GM19035 (cell line): ENCODE results near the gene POFUT2.

ENCODE experiments used
- ATAC-seq: cut with Tn5 transposase; IDR thresholded peaks from one replicate; pipeline ENCODE4 v1.9.1; 2021; ENCODE audit not compliant: unreplicated experiment

POFUT2 gene

DNA sequence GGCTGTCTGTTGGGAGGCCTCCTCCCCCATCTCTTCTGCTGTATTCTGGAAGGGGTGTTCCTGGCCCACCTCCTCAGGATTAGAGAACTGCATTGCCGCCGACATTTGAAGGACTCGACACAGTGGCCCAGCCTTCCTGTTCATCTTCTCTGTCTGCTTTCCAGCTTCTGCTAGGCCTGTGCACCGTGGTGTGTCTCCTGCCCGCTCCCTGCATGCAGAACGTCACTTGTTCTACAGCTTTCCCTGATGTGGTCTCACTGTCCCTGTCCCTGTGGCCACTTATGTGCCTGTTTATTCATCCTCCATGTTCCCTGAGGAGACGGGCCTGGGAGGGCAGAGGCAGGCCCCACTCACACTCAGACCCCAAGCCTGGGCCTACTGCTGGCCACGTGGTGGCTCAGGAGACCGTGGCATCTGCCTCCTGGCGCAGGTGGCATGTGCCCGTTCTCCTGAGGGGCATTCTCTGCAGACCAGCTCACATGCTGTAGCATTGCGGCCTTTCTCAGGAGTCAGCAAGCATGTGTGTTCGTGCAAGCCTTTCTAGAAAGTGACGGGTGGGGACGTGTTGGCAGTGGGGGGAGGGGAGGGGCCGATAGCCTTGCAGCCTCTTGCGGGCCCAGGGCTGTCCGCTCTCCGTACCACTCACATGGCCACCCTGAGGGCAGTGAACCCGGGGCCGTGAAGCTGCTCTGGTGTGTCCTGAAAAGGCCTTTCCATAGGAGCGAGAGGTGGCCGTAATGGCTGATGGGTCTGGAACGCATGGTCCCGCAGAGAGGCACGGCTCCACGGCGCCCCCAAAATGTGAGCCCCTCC is 35.9 kb downstream of the POFUT2 start:
- no peak for ATAC-seq

DNA sequence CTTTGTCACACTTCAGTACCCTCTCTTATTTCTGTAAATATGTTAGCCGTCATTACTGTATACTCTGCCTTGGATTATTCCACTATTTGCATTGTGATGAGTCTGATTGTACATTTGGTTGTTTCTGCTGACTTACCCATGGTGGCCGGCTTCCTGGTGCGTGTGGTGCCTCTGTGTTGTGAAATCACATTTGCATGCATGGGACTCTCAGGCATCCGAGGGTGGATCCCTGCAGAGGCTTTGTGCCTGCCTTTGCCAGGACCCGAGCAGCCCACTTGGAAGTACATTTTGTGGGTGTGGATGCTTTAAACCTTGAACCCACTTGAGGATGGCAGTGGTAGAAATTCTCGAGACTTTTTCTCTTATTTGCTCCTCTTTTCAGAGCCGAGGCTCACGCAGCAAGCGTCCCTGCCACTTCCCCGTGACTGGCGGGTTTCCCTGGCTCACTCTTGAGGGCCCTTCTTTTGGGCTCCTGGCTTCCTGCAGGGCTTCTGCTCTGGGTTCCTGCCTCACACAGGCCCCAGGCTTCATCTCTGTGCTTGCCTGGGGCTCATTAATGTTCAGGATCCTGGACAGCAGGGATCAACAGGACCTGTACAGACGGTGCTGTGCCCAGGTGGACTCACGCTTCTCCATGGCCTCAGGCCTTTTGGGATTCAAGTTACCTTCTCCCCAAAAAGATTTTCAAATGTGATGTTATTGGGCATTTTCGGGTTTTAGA is 36.6 kb downstream of the POFUT2 start:
- ATAC-seq: no peak

DNA sequence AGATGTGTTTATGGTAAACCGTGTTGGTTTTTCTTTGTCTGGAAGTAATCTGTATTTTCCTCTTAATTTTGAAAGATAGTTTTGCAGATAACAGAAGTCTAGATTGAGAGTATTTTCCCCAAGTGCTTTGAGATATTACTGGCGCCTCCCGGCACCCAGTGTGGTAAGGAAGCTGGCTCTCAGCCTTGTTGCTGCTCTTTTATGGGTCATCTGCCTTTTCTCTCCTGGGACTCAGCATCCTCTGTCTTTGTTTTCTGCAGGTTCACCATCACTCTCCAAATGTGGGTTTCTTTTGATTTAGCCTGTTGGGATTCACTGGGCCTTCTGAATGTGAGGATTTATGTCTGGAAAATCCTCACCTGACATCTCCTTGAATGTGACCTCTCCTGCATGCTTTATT is 37.4 kb downstream of the POFUT2 start:
- ATAC-seq: no peak

DNA sequence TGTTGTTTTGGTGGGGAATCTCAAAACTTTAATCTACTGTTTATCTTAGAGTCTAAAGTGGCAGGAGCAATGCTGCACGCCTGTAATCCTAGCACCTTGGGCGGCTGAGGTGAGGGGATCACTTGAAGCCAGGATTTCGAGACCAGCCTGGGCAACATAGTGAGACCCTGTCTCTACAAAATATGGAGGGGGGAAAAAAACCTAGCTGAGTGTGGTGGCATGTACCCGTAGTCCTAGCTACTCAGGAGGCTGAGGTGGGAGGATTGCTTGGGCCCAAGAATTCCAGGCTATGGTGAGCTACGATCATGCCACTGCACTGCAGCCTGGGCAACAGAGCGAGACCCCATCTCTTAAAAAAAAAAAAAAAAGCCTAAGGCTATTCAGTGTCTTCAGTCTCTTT is 38.1 kb downstream of the POFUT2 start:
- no peak for ATAC-seq

DNA sequence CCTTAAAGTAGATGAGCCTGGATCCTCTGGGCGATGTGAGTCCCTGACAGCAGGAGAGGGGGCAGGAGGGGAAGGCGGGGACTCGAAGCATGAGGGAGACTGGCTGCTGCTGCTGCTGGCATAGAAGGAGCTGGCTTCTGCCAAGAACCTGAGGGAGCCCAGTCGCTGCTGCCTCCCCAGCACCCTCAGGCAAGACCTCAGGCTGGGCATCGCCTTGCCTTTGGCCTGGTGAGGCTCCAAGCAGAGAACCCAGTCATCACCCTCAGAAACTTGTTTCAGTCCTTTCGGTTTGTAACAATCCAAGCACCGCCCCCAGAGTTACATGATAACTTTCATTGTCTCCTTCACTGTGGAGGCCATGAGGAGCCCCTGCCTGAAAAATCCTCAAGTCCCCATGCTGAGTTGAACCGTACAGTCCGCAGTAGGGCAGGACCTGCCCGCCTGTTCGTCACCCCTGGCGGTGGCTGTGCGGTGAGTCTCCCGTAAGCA is 38.8 kb downstream of the POFUT2 start:
- no peak for ATAC-seq

DNA sequence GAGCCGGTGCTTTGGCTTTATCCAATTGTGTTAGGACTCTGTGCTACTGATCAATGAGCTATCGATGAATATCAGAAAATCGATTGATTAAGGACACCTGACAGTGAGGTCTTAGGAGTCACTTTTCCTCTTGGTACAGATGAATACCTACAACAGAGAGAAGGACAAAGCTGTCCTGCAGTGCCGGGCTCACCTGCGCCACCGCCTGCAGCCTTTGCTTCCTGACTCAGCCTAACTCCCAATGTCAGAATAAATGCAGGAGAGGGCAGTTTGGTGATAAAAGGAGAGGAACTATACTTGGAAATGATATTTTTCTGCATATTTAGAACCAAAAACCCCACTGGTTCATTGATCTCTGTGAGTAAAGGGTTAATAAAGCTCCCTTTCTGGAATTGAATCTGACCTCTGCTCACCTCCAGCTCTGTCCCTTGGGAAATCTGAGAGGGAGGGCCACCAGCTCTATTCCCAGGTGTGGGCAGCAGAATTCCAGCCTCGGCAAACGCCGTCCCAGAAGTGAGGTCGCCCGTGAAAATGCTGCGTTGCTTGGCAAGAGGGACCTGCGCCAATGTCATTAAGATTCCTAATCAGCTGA is 39.3 kb downstream of the POFUT2 start:
- no peak for ATAC-seq

DNA sequence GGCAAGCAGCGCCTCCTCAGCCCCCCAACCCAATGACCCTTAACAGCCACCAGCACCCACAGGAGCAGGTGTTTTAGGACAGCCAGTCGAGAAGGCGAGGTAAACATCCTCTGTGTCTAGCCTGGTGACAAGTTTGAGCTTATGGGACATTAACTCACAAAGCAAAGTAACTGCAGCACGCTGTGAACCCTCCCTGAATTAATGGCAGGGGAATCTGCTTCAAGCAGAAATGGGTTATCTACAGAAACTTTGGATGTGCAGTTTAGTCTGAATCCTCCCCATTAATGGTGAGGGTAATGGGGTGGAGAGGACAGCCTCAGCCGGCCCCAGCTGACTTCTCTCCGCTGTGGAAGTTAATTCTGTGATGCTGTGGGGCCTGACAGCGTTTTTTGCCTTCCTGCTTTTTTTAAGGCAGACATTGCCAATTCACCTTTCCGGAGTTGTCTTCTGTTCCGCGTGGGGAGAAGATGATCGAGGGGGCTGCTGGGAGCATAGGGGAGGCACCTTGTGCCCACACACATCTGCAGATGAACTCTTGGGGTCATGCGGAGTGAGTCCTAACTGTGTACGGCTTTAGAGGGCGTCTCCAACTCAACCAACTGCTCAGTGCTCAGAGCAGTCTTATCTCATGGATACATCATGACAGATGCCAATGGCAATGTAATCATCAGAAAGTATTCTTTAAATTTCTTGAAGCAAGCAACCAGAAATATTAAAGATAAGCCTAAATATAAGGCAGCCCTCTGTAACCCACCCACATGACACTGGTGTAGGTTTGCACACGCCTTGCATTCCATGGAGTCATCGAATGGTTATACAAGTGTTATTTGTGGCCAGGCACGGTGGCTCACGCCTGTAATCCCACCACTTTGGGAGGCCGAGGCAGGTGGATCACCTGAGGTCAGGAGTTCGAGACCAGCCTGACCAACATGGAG is 41.0 kb downstream of the POFUT2 start:
- no peak for ATAC-seq

DNA sequence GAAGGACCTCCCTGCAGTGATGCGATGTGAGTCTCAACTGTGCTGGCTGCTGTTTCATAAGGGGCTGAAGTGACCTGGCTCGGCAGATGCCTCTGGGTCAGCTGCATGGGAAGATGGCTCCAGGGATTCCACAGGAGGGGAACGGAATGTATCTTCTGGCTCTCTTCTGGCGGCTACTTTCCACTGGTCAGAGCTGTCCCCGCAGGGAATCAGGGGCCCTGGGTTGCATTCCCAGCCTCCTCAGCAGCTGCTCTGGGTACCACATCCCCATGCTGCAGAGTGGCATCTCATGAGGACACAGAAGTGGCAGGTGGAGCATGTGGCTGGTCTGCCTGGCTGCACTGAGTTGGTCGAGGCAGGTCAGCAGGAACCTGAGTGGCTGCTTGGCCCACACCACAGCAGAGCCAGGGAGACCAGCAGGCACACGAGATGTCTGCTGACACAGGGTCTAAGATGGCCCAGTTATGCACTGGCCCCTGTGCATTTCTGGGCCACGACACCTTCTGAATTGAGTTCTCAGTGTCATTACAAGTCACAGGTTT is 42.8 kb downstream of the POFUT2 start:
- no peak for ATAC-seq

DNA sequence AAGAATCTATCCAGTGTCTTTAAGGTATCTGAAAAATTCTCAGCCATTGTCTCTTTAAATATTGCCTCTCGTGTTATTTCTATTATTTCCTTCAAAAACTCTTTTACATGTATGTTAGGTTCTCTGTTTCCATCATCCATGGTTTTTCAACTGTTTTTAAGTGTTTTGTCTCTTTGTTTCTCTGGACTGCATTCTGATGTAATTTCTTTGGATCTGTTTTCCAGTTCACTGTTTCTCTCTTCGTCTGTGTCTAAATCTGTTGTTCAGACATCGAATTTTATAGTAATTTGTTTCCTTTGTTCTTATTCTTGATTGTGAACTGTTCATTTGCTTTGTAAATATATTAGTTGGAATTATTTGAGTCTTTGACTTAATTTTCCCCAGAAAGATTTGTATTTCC is 44.1 kb downstream of the POFUT2 start:
- ATAC-seq: no peak

DNA sequence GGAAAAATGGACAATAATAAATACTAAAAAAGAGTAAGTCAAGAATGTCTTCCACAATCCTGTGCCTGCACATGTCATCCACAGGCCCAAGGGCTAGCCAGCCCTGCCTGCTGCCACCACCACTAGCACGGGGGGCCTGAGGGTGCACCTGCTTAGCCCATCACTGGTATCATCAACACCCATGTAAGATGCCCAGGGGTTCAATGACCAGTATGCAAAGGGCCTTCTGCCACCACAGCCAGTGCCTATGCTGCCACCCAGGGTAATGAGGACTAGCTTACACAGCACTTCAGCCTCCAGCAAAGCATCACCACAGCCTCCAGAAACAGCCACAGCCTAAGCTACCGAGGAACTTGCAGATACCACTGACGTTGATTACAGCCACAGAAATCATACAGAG is 46.3 kb downstream of the POFUT2 start:
- no peak for ATAC-seq

DNA sequence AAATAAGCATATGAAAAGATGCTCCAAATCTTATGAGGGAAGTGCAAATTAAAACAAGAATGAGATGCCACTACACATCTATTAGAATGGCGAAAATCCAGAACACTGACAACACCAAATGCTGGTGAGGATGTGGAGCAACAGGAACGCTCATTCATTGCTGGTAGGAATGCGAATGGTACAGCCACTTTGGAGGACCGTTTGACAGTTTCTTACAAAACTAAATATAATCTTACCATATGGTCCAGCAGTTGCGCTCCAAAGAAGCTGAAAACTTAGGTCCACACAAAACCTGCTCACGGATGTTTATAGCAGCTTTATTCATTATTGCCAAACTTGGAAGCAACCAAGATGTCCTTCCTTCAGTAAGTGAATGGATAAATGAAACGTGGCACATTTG is 50.3 kb downstream of the POFUT2 start:
- no peak for ATAC-seq

DNA sequence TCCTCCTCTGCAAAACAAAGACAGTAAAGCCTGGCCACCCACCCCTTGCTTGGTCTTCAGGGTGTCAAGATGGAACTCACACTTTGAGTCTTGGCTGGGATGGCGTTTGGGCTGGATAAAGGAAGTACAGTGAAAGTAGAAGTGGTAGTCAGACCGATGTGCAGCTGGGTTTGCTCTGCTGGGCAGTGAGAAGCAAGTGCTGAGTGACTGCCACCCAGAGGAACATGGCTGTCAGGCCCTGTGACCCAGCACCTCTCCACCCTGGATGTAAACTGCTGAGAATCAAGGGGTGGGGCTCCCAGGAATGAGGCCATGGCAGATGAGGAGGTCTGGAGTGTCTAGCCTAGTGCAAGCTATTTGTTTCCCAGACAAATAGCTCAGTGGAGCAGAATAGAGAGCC is 51.2 kb downstream of the POFUT2 start:
- ATAC-seq: no peak

DNA sequence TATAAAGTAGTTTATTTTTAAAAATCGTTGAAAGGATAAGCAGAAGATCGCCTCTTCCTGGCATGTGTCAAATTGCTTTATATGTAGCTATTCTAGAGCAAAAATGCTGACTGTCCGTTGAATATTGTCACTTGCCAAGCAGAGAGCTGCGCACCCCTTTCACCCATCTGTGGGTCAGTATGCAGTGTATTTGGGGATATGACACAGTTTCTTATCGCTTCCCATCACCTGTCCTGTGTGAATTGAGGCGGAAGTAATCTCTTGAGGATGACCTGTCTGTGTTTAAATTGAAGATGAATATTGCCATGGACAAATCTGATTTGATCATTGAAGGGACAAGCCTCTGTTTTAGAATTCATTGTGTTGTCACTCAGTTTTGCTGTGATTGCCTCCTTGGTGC is 52.2 kb downstream of the POFUT2 start:
- no peak for ATAC-seq

DNA sequence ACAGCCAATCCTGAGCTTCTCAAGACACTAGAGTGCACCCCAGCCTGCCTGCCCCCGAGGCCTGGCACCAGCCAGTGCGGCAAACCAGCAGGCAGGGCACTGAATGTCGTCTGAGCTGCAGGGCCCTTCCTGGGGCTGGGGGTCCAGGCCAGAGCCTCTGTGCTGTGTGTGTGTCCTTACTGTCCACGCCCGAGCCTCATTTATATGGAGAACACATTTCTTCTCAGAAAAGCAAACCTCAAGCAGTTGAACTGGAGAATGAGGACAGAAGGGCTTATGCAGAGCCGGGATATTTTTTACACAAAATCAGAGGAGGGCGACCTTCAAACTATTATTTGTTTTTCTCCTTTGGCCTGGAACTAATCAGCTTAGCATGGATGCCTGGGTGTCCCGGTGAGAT is 52.7 kb downstream of the POFUT2 start:
- no peak for ATAC-seq

DNA sequence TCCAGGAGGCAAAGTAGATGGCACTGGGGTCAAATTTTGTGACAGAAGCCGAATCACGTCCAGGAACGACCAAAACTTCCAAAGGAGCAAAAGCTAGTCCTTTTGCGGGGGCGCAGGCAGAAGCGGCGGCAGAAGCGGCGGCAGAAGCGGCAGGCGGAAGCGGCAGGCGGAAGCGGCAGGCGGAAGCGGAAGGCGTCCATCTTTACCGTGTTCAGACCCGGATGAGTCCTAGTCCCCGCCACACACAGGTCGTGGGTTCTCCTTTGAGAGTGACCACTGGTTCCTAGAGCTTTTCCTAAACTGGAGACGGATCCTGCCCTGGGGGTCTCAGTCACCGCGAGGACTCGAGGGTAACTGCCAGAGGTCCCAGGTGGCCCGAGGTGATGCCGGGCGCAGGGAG is 53.6 kb downstream of the POFUT2 start:
- no peak for ATAC-seq

DNA sequence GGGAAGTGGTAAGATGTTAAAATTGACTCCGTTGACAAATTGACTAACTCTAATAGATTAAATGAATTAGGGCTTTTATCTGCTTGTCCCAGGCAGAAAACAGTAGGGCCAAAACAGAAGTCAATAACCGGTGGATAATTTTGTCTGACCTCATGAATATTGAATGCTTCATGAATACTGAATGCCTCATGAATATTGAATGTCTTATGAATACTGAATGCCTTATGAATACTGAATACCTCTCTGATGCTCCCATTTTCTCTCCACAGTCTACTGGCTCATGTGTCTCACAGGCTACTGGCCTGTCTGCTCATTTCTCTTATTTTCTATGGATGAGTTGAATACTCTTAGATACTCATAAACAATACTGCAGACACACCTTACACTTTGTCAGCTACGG is 56.0 kb downstream of the POFUT2 start:
- no peak for ATAC-seq

DNA sequence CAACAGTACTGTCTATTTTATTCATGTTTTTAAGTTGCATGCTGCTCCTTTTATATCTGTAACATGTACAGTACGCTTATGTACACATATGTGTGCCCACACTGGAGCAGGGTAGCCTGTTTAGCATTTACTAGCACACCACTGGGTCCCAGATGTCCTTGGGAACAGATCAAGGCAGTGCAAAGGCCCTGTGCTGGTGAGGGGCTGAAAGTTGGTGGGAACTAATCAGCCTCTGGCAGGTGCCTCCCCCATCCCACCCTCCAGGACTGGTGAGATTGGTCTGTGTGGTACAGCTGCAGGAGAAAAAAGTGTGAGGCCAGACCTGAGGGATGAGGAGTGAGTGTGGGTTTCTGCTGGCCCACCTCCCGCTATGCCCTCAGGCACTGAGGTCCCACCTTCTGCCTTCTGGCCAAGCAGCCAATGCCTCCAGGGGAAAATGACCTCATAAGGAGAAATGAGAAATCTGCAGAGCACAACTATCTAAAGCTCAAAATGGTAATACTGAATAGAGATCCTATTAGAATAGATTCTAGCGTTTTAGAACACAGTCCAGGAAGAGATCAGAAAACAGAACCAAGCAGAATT is 58.9 kb downstream of the POFUT2 start:
- ATAC-seq: no peak

DNA sequence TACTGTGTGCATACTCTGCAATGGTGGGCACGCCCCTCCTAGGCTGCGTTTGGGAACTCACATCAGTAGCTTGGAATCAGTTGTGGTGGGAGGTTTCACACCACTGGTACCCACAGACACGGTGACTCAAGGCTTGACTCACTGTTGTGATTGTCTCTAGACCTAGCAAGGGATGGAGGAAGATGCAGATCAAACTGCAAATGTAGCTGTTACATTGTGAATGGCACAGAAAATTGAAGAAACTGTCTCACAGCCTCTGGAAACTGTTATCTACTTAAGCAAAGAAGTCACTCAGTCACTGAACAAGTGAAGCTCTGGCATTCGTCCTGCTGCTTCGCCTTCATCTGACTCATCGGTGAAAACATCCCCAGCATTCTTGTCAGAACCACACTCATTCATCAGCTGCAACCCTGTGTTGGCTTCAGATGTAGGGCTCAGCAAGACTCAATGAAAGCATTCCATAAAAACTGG is 59.5 kb downstream of the POFUT2 start:
- ATAC-seq: no peak

DNA sequence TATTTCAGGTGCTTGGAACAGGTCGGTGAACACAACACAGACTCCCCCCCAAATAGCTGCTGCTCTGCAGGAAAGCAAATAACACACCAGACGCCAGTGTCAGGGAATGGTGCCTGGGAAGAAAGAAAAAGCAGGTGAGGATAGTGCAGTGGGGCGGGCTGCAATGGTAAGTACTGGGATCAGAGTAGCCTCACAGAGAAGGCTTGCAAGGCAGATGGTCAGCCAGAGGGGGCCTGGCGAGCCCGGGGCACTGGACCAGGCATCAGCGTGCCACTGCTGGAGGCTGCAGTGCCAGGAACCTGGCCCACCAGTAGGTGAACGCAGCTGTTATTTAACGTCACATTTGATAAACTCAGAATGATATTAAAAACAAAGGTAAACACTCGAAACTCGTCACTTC is 60.0 kb downstream of the POFUT2 start:
- no peak for ATAC-seq
